Stimulated activated CD8-positive, alpha-beta memory T cell treated with anti-CD3 and anti-CD28 coated beads, Interleukin-7, amount 100 ng/mL, for 48 hours (primary cell): ENCODE results near the gene WTAP.
"Not testable (repeated sequence)": the region's sequence is repeated elsewhere in the genome, so short reads cannot be mapped to it uniquely, and the experiment has no call there.

Source experiments
- DNase-seq, 2 donors: peaks; one replicate each; pipeline ENCODE4 v3.0.0-alpha.2; 2020; ENCODE audit warnings: low read depth in 1 of 2; ENCODE audit errors: extremely low read depth in 1 of 2

WTAP gene

DNA sequence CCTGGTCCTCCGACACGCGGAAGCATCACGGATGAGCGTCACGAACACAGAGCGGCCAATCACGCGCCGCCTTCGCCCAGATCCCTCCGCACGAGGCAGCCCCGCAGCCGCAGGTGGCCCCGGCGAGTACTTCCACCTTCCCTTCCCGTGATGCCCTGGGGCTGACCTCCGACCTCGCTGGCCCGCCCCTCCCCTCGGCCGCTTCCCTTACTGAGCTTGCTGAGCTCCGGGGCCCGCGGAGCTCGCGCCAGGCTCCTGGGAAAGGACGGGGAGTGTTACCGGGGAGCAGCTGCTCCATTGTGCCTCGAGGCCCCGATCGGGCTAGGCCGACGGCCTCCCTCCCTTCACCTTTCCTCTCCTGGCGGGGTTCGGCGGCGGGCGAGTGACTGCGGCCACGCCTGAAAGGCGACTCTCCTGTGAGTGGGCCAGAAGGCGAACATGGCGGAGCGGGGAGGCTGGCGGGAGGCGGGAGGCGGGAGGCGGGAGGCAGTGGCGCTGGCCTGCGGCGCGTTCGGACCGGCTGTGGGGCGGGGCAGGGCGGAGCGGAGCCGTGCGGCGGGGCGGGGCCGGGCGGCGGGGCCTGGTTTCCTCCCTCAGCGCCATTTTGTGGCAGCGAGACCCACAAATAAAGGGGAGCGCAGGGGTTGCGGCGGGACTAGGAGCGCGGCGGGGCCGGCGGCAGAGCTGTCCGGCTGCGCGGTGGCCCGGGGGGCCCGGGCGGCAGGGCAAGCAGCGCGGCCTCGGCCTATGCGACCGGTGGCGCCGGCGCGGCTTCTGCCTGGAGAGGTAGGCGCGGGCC, at the start of gene WTAP:
Gene WTAP, plus strand, starts transcription at position 589 of the 799 bp plus-strand sequence. CDS start 8,760 bp downstream, outside the sequence.
- DNase-seq = peak; percentile 92 to 95

DNA sequence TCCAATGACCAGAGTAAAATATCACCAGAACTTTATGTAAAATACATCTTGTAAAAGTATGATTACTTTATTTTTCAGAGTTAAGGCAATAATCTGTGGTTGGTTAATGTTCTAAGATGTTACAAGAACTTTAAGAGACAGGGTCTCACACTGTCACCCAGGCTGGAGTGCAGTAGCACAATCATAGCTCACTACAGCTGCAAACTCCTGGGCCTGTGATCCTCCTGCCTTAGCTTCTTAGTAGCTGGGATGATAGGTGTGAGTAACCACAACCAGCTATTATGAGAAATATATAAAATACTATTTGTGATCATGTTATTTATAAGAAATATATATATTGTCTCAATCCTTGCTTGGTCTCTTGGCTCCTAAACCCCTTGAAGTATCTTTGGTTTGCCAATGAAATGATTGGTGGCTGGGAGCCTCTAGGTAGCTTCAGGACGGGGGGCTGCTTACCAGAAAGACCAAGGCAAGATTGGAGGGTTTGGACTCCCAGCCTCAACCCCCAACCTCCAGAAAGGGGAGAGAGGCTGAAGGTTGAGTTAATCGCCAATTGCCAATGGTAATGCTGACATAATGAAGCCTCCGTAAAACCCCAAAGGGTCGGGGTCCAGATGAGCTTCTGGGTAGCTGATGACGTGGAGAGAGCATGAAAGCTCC, 49.7 kb upstream of the WTAP start:
- DNase-seq = no peak

DNA sequence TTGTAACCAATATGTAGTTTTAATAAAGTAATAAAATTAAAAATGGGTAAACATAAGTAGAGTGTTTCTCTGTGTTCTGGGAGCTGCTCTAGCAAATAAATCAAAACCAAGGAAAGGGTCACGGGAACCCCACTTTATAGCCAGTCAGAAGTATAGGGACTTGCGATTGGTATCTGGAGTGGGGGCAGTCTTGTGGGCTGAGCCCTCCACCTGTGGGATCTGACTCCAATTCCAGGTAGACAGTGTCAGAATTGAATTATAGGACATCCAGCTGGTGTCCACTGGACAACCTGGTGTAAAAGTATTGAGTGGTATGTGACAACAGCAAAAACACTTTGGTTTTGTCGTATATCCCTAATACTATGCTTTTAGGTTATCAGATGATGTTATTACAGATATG, 48.7 kb upstream of the WTAP start:
- DNase-seq = no peak

DNA sequence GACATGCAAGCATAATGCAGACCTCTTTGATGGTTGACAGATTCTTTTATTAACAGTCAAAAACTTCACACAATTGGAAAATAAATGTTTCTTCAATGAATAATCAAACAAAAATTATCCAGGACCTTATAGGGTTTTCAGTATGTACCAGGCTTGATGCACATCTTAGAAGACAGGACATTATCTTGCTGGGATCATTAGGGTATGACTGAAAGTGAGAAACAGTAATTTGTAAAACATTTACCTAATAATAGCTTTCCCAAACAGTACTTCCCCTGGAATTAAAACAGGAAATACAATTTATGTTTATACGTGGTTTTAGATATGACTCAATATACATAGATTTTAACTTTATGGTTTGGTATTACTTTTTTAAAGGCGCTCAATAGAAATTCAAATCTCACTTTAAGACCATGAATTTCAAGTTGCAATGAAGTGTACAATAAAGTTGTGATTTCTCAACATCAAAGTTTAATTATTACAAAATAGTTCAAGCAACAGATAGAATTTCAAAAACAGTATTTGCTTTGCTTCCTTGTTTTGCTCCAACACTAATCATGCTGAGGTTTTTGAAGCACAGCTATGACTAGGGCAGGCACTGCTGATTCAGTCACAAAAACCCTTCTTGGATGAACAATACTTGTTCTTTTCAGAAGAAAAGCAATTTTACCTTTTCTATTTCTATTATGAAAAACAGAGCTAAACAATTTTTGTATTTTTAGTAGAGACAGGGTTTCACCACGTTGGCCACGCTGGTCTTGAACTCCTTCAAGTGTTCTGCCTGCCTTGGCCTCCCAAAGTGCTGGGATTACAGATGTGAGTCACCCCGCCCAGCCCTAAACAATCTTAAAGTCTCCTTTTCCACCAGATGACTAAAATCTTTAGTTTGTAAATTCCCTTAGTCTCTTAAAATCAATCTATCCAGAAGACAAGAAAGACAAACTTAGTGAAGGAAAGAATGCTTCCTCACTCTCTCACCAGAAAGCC, 47.9 kb upstream of the WTAP start:
- DNase-seq = peak in 1 of 2 donors; percentile 33

DNA sequence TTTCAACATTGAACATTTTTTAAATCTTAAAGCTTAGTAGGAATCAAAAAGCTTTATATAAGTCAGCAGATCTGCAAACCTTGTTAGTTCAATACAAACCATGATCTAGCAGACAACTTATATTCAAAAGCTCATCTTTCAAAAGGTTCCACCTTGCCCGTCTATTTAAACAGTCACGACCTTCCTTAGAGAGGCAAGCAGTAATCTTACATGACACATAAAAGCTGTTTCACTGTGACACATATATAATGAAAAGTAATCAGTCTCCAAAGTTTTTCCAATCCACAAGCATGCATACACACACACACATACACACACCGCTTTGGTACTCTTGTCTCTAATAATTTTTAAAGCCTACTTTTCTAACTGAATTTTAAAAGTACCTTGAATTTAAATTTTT, 47.2 kb upstream of the WTAP start:
- DNase-seq = no peak

DNA sequence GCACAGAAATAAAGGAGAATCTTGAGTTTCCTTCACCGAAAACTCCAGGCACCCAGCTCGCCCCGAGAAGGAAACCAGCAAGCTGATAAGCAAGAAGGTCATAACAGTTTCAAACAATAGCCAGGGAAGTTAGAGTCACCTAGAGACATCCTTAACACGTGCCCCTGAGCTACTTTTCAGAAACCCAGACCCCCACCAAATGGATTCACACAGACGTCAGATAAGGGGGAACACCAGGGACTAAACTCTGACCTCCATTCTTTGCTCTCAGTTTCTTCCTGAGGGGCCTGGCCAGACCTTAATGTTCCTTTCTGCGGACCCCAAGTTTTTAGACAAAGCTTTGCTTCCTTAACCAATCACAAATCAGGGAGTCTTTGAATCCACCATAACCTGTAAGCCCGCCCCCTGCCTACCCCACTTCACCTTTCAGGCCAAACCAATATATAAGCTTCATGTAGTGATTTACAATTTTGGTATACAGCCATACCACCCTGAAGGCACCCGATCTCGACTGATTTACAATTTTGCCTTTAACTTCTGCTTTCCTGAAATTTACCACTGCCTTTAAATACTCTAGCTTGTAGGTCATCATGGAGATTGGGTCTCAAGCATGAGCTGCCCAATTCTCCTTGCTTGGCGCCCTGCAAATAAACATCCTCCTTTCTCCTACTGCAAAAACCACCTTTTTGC, 46.0 kb upstream of the WTAP start:
- no peak for DNase-seq

DNA sequence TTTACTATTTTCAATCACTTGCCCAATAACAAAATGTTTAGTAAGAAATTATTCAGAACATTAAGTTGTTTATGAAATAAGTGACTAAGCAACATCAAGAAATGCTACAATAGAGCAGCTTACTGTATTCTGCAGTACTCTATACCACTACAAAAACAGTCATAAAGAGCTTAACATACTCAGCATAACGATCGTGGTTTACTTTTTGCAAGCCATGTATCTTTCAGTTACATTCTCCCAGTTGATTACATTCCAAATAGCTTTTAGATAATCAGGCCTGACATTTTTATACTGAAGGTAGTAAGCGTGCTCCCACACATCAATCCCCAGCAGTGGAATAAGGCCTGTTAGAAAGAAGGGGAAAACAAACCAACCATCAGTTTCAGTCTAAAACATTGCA, 45.0 kb upstream of the WTAP start:
- no peak for DNase-seq

DNA sequence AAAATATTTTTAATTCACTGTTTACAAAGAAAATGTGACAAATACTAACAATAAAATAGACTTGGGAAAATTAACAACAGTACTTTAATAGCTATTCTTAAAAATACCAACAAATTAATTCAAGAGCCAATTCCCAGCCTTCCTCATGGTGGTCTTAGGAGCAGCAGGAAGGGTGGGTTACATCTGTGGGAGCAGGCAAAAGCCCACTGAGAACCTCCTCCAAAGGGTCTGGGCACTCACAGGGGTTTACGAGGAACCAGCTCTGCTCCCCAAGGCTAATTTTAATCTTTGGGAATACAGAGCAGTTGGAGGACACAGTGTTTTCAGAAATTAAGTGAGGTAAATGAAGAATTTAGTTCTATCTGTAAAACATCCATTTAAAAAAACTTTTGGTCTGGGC, 44.5 kb upstream of the WTAP start:
- no peak for DNase-seq

DNA sequence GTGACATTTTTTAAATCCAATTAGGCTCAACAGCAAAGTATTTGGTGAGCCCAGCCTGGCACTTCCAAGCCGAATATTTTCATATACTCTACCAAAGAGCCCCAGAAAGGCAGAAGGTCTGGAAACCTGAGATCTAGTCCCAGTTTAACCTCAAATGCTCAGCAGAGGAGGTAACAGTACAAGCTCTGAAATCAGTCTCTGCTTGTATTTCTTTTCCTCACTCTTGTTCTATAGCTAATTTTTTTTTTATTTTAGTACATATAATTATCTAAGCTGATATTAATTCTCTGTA, 43.3 kb upstream of the WTAP start:
- DNase-seq = no peak

DNA sequence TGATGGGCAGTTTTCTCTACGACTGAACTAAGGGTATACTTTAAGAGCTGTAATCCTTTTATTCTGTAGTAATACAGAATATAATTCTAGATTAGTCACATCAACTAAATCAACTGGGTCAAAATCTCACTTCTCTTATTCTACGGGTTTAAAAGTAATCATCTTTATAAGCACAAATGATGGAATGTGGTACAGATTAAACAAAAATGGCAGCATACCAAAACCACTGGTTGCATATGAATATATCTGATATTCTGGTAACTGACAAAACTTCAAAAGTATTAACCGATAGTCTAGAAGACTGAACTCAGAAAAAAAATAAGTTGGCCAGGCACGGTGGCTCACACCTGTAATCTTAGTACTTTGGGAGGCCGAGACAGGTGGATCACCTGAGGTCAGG, 41.3 kb upstream of the WTAP start:
- DNase-seq = no peak

DNA sequence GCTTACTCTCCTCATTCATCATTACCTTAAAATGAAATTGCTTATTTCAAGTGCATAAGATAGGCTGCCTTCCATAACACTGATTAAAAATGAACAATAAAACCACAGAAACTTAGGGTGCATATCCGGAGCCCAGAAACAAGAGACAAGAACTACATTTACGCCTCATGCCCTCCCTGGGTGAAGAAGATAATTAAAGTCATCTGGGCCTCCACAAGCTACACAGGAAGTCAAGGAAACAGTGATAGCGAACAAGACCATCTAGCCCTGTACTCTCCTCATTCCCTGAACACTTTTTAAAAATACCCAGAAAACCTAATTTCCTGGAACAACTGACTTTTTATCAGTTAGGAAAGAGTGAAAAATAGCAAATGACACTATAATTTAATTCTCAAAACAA, 40.6 kb upstream of the WTAP start:
- DNase-seq = no peak

DNA sequence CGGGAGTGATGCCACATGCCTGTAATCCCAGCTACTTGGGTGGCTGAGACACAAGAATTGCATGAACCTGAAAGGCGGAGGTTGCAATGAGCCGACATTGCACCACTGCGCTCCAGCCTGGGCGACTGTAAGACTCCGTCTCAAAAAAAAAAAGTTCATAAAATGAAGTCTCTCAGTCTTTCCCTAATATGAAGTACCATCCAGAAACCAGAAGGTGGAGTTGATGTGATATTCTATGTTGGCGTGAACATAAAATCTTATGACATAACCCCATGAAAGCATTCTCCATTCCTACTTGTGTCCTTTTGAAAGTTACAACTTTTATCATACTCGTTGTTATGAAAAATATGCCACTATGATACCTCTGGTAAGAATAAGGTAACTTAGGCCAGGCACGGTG, 40.0 kb upstream of the WTAP start:
- no peak for DNase-seq

DNA sequence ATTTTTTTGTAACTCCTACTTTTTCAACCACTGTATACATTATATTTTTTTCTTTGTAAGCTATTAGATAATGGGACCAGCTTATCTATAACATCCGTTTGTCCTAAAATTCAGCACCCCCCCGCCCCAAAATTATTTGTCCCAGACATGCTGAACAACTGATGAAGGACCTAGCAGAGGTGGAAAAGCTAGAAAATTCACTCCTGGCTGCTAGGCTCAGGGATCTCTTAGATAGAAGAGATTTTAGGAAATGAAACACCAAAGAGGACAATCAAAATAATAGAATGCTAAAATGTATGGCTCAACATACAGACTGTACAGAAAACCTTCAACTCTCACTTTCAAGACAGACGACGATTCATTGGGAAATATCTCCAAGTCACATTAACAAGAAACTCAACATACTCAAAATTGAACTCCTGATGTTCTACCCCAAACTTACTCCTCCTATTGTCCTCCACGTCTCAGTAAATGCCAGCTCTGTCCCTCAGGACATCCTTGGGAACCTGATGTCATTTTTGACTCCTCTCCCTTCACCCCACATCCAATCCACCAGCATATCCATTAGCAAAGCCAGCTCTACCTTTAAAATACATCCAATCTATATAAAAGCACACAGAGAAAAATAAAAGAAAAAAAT, 38.9 kb upstream of the WTAP start:
- no peak for DNase-seq

DNA sequence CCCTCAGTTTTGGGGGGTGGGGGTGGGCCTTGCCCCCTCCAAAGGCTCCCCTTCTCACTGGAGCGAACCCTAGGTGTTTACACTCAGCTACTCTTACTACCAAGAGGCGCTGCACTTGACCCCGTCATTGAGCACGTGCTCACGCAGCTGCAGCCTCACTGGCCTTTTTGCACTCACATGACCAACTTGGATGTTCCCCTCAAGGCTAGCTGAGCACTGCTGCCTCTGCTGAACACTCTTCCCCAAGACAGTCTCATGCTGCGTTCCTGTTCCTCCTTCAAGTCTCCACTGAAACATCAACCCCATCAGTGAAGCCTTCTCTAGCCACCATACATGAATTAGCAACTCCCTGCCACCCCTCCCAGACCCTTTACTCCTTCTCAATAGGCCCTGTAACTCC, 38.3 kb upstream of the WTAP start:
- no peak for DNase-seq

DNA sequence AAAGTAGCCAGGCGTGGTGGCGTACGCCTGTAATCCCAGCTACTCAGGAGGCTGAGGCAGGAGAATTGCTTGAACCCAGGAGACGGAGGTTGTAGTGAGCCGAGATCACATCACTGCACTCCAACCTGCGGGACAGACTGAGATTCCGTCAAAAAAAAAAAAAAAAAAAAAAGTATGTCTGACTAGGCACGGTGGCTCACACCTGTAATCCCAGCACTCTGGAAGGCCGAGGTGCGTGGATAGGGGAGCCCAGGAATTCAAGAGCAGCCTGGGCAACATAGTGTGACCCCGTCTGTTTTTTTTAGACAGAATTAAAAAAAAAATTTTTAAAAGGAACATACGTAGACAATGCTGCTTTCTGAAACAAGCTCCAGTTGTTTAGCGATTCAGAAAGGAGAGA, 37.2 kb upstream of the WTAP start:
- DNase-seq = not testable (repeated sequence)

DNA sequence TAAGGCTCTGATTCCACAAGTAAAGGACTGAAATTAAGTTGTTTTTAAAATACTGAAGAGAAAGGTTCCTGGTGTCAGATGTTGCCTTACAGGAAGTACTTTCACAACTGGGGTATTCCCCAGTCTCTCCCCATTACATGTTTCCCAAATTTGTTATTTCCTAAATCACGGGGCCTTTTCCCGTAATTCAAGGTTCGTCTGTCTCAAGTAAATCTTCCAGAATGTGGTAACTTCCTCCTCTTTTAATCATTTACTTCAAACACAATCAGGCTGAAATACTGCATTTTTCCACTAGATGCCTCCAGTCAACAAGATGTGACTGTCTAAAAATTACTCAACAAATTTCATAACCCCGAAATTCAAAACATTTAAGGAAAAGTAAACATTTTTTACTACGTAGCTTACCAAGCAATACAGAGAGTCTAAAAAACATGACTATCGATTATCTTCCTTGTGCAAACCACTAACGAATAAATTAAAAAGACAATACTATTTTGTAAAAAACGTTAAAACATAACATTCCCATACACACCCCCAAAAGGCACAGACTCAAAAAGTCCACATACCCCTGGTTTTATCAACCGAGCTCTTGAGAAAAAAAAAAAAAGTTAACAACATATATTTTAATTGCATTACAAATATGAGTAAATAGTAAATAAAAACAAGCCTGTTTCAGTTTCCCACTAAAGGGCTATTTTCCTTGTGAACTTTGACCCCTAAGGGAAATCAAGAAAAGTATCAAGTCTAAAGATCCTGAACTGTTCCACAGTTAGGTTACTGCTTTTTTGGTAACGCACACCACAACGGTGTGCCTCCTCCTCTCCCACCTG, 36.0 kb upstream of the WTAP start:
- no peak for DNase-seq

DNA sequence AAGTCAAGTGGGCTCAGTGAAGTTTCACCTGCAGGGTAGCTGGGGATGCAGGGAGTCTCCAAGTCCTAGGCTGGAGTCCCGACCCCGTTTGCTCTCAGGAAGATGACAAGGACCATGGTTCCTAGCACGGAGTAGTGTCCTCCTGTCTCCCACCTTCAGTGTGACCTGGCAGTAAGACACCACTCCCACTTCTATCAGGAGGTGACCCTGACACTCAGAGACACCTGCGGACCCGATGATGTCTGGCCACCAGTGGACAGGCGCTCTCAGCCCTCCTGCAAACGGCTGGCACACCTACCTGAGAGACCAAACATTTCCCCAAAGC, 35.4 kb upstream of the WTAP start:
- no peak for DNase-seq

DNA sequence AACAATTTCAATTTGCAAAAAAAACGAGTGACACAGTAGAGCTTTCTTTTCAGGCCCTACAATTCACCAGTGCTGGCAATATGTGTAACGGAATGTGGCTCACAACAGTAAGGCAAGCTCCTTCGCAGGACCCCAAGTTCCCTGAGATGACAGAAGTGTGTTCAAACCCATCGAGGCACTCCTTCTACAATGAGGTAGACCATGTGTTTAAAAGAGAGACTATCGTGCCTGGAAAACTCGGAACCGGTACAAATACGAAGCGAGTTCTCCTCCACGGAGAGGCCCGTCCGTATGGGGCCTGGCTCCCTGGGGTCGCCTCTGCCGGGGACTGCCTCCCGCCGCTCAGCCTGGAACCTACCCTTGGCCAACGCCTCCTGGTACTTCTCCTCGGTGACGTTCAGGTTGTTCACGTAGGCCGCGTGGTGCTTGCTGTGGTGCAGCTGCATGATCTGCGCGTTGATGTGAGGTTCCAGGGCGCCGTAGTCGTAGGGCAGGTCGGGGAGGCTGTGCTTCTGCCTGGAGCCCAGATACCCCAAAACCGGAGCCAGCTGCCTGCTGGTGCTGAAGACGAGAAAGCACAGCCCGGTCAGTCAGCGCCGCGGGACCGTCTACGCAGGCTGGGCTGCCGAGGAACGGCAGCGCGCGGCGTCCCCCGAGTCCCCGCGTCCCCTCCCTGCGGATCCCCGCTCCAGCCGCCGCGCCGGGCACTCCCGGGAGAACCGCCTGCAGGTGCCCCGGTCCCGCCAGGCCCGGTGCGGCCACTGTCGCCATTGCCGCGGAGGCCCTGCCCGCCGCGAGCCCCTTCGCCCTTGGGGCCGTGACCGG, 34.8 kb upstream of the WTAP start:
- peak; percentile 22 to 47 for DNase-seq
